ENCODE data around the gene MPP2.
"Not testable (repeated sequence)": the region's sequence is repeated elsewhere in the genome, so short reads cannot be mapped to it uniquely, and the experiment has no call there.

- TF ChIP-seq, protein P1, sequence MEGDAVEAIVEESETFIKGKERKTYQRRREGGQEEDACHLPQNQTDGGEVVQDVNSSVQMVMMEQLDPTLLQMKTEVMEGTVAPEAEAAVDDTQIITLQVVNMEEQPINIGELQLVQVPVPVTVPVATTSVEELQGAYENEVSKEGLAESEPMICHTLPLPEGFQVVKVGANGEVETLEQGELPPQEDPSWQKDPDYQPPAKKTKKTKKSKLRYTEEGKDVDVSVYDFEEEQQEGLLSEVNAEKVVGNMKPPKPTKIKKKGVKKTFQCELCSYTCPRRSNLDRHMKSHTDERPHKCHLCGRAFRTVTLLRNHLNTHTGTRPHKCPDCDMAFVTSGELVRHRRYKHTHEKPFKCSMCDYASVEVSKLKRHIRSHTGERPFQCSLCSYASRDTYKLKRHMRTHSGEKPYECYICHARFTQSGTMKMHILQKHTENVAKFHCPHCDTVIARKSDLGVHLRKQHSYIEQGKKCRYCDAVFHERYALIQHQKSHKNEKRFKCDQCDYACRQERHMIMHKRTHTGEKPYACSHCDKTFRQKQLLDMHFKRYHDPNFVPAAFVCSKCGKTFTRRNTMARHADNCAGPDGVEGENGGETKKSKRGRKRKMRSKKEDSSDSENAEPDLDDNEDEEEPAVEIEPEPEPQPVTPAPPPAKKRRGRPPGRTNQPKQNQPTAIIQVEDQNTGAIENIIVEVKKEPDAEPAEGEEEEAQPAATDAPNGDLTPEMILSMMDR (conservative IDR thresholded peaks at IDR 0.05; ENCODE audit: low read depth, low read length) = not testable (repeated sequence)
- not testable (repeated sequence) for TF ChIP-seq EZH2 (IDR thresholded peaks at IDR 0.05; ENCODE audit: borderline replicate concordance, low read depth, low read length, poor library complexity, severe bottlenecking)
These were observed 12.8 kb downstream of the MPP2 start for GRCh38 chr17:43894494-43894893.
